Articular chondrocyte of knee joint (primary cell): ENCODE results near the gene ITCH. TPM values are rescaled to one million over a fixed set of nuclear protein-coding genes. Genes with fewer than 3 reads are reported as not detected.

Experiments
- small RNA-seq: library from RNA; depleted of rRNA; stranded (forward); fragments of <200 nt; gene quantifications from one replicate; pipeline ENCODE3, GENCODE V24; 2012
- total RNA-seq: library from RNA; depleted of rRNA; stranded (reverse); fragments of >200 nt; gene quantifications from 2 replicates; pipeline ENCODE4 v1.2.3, GENCODE V29; 2012

The ITCH gene
- 74.6 and 74.9 TPM in 2 replicates for total RNA-seq

DNA sequence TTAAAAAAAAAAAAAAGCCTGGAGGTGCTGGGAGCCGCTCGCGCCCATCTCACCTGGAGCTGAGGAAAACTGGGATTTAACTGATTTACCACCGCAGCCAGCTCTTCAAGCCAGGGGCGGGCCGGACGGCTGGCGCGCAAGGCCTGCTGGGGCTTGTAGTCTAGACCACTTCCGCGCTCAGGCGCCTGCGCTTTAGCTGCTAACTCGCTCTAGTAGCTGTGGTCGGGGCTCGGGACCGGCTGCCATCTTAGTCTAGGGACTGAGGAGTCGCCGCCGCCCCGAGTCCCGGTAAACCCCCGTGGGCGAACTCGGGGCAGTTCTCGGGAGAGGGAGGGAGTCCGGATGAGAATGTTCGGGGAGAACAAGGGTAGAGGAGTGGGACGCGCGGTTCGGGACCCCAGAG is at the start of gene ITCH:
Gene ITCH (plus strand): TSS at position 212 of the 403 bp plus-strand sequence. CDS start 30,539 bp downstream, outside the sequence.

DNA sequence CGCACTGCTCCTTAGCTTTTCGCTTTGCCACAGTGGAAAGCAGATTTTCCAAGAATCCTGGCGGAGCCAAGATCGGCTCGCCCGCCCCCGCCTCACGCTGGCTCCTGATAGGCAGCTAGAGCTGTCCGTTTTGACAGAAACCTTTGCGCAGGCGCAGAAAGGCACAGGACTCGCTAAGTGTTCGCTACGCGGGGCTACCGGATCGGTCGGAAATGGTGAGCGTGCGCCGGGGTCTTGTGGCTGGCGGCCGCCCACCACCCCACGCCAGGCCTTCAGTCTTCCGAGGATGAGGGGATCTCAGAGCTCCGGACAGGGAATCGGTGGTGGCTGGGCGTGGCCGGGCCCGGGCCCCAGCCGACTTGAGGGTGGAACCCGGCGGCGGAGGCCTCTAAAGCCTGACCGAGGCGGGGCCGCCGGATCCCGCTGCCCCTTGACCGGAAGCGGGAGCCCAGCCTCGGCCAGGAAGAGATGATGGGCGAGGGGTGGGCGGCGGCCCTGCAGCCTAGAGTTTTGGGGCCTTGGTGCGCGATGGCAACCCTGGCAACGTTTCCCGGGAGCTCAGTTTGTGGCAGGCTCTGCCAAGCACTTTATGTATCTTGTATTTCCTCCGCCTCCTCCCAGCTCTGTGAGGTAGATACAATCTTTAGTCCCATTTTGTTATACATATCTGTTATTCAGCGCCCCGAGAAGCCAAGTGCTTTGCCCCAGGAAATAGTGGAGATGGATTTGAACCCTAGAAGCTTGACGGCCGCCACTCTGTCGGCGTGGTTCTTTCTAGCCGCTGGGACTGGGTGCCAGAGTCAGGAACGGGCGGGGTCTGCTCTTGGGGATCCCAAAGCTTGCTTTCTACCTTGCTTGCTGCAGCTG is 153.4 kb downstream of the ITCH start, which contains the start of gene DYNLRB1:
Gene DYNLRB1 (plus strand): TSS at position 176 of the 867 bp plus-strand sequence. CDS start 37 bp downstream, at position 213.

DNA sequence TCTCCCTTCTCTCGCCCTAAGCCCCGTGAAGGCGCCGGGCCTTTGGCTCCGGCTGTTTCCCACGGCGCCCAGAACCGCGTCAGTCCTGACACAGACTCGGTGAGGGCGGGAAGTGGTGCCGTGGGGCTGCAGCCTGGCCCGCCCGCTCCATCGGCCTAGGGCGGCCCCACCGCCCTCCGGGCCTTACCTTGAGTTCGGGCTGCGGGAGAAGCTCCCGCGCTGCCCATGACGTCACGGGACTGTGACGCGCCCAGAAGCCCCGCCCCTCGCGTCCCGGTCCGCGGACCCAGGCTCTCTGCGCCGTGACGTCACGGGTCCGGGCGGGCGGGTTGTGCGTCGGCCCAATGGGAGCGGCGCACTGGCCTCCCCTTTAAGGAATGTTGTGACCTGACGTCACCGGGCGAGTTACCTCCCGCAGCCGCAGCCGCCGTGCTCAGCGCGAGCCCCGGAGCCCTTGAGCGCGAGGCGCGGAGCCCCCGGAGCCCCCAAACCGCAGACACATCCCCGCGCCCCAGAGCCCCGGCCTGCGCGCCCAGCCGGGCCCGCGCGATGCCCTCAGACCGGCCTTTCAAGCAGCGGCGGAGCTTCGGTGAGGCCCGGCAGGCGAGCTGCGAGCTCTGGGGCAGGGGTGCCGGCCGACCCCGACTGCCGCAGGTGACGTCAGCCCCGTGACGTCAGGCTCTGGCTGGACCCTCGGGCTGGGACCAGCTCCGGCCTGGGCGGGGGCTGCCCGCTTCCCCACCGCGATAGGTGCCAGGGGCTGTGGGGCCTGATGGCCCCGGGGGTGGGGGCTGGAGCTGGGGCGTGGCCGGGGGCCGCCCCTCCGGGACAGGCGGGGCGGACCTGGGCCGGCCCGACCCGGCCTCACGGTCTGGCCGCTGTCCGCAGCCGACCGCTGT is 195.5 kb downstream of the ITCH start, which contains the start of gene MAP1LC3A:
Gene MAP1LC3A (plus strand): TSS at position 399 of the 899 bp plus-strand sequence. CDS start 151 bp downstream, at position 550.

Small RNAs within 50 kb of the gene (small RNA-seq; reads per million reads assigned to genes)
- gene AL356299.1 (not detected), gene MIR644A (not detected), gene RF00019 (not detected)

Other genes with a start within 250 kb of the ITCH start
- 0.22 TPM in 1 of 2 replicates, not detected in the other for gene ASIP, start 121.8 kb upstream of the ITCH start, total RNA-seq
- 76.9 and 101 TPM in 2 replicates for gene AHCY, start 59.9 kb upstream of the ITCH start, total RNA-seq
- gene DYNLRB1, start 153.1 kb downstream of the ITCH start, total RNA-seq = 73.1 and 76.4 TPM in 2 replicates
- 22.7 and 30.8 TPM in 2 replicates for gene MAP1LC3A, start 195.4 kb downstream of the ITCH start, total RNA-seq